GM12891 (cell line): Measurements from ENCODE around the gene OSBPL6.

Experiments
- PAX5 ChIP-seq: IDR thresholded peaks from 2 replicates; pipeline ENCODE4 v1.6.1; 2011; ENCODE audit warnings: low read length, moderate library complexity, mild to moderate bottlenecking; ENCODE audit not compliant: insufficient read depth, severe bottlenecking
- POLR2A ChIP-seq: IDR thresholded peaks from 2 replicates; pipeline ENCODE4 v1.6.1; 2011; ENCODE audit warnings: low read depth, low read length, control low read depth
- POLR2AphosphoS5 ChIP-seq: IDR thresholded peaks from 2 replicates; pipeline ENCODE4 v1.6.1; 2011; ENCODE audit warnings: low read depth, low read length, control low read depth
- POU2F2 ChIP-seq: IDR thresholded peaks from 2 replicates; pipeline ENCODE4 v1.6.1; 2011; ENCODE audit warnings: low read depth, mild to moderate bottlenecking, control low read depth, low read length, moderate library complexity
- TAF1 ChIP-seq: IDR thresholded peaks from 2 replicates; pipeline ENCODE4 v1.6.1; 2011; ENCODE audit warnings: low read depth, low read length, control low read depth

DNA sequence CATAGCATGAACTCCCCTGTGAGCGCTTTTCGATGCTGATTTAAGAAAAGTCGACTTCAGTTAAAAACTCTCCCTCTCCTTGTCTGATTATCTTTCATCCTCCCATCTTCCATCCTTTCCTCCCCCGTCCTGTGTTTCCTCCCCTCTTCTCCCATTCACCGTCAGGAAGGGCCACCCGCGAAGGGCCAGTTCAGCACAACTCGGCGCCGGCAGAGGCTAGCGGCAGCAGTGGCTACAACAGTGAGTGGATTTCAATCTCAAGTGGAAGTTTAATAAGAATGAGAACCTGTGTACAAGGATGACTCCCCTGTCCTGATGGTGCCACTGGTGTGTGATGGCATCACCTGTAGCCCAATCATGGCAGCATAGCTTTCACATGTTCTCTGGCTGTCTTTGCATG is 149.8 kb downstream of the OSBPL6 start:
- no peak for TF ChIP-seq TAF1
- no peak for TF ChIP-seq POLR2A
- no peak for TF ChIP-seq POLR2AphosphoS5
- TF ChIP-seq PAX5 = no peak
- TF ChIP-seq POU2F2 = no peak
